SKM-1 (cell line): ENCODE data around the gene ZNF45.
"Not testable (repeated sequence)": the region's sequence is repeated elsewhere in the genome, so short reads cannot be mapped to it uniquely, and the experiment has no call there.

Source experiments
- DNase-seq: peaks from one replicate; lab custom pipeline; 2025; ENCODE audit not compliant: unreplicated experiment; lab: John Stamatoyannopoulos, UW

Gene ZNF45

GRCh38 chr19:43914051-43914450 lies 21.0 kb downstream of the ZNF45 start:
- no peak for DNase-seq

GRCh38 chr19:43913383-43913782 lies 21.7 kb downstream of the ZNF45 start:
- no peak for DNase-seq

- no peak for DNase-seq
Measured at GRCh38 chr19:43910884-43911283, 24.2 kb downstream of the ZNF45 start.

- DNase-seq = no peak
Measured at GRCh38 chr19:43908659-43909058, 26.4 kb downstream of the ZNF45 start.

GRCh38 chr19:43906774-43907173 lies 28.3 kb downstream of the ZNF45 start:
- no peak for DNase-seq

GRCh38 chr19:43905897-43906296 lies 29.2 kb downstream of the ZNF45 start:
- no peak for DNase-seq

GRCh38 chr19:43902399-43902798 lies 32.7 kb downstream of the ZNF45 start:
- no peak for DNase-seq

GRCh38 chr19:43901395-43902390 lies 33.4 kb downstream of the ZNF45 start:
- DNase-seq = no peak

- DNase-seq = no peak
Measured at GRCh38 chr19:43895727-43896308, 39.3 kb downstream of the ZNF45 start.

GRCh38 chr19:43883864-43884263 lies 51.2 kb downstream of the ZNF45 start, which contains the start of gene ZNF404:
ZNF404 (minus strand) TSS chr19:43883964.
- DNase-seq = no peak

GRCh38 chr19:43880483-43880882 lies 54.6 kb downstream of the ZNF45 start:
- DNase-seq = no peak

GRCh38 chr19:43872547-43873336 lies 62.3 kb downstream of the ZNF45 start:
- DNase-seq = no peak

GRCh38 chr19:43866923-43867322 lies 68.2 kb downstream of the ZNF45 start:
- not testable (repeated sequence) for DNase-seq
